H4 (cell line): ENCODE data around the gene GAS6. TPM values are rescaled to one million over a fixed set of nuclear protein-coding genes. Genes with fewer than 3 reads are reported as not detected.
"Not testable (repeated sequence)": the region's sequence is repeated elsewhere in the genome, so short reads cannot be mapped to it uniquely, and the experiment has no call there.

Experiments
- DNase-seq: peaks from one replicate; pipeline ENCODE4 v3.0.0-alpha.2; 2015; ENCODE audit warnings: low spot score
- total RNA-seq: library from RNA; depleted of rRNA; stranded (reverse); fragments of >200 nt; shearing (Covaris generic); gene quantifications from 2 replicates; pipeline ENCODE4 v1.2.3, GENCODE V29; 2014; rRNA removed

Gene GAS6
- 5.9 and 6.4 TPM in 2 replicates for total RNA-seq

DNA sequence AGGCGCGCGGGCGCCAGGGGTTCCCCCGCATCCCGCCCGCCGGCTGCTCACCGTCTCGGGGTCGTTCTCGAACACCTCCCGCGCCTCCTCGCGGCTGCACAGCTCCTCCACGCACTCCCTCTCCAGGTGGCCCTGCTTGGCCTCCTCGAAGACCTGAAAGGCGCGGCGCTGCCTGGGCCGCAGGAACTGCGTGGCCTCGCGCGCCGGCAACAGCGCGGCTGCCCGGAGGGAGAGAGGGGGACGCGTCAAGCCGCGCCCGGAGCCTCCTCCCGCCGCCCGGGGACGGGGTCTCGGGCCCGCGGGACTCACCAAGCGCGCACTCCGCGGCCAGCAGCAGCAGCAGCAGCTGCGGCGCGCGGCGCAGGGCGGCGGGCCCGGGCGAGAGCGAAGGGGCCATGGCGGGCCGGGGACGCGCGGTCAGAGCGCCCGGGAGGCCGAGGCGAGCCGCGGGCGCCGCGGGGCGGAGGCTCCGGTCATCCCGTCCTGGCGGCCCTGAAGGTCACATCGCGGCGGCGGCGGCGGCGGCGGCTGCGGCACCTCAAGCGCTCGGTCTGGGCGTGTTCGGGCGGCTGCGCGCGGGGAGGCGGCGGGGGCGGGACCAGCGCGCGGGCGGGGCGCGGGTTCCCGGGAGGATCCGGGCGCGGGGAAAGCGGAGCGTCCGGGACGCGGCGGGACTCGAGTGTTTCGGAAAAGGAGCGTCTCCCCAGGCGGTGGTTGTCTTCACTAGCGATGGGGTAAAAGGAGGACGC lies at the start of gene GAS6:
Gene GAS6, minus strand, starts transcription at position 553 of the 749 bp plus-strand sequence. Its CDS starts 156 bp downstream, at position 397.
- no peak for DNase-seq

- DNase-seq, result not testable (repeated sequence)
These were observed 49.5 kb upstream of the GAS6 start for GRCh38 chr13:113913408-113913807.

DNA sequence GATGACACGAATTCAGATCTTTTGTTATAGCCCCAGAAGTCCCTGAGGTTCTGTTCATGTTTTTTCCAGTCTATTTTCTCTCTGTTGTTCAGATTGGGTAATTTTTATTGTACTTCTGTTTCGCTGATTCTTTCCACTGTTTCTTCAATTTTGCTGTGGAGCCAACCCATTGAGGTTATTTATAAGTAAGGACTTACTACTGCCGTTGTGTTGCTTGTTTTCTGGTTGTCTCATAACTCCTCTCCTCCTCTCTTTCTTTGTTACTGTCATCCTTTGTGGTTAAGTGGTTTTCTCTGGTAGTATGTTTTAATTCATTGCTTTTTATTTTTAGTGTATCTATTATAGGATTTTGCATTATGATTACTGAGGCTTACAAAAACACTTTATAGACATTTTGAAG lies 48.7 kb upstream of the GAS6 start:
- DNase-seq, result no peak

- peak; percentile 17 for DNase-seq
These were observed 44.0 kb upstream of the GAS6 start for GRCh38 chr13:113907635-113908617.

GRCh38 chr13:113906571-113906970 lies 42.7 kb upstream of the GAS6 start:
- peak; percentile 17 for DNase-seq

DNA sequence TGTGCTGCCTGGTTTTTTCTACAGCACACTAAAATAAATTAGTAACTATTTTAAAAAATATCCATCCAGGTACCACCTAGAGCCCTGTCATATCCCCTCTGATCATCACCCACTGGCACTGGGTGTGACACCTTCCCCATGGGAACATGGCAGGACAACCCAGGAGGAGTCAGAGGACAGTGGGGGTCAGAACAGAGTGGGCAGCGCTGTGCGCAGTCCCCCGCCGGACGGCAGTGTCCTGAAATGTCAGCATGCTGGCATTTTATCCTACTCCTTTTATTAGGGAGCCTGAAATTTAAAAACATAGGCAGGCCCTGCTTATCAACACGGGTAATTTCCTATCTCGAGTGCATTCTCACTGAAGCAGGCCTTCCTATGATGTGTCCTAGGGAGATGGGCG lies 42.1 kb upstream of the GAS6 start:
- no peak for DNase-seq

- no peak for DNase-seq
These were observed 41.1 kb upstream of the GAS6 start for GRCh38 chr13:113905018-113905417.

GRCh38 chr13:113904411-113904810 lies 40.5 kb upstream of the GAS6 start:
- no peak for DNase-seq

DNA sequence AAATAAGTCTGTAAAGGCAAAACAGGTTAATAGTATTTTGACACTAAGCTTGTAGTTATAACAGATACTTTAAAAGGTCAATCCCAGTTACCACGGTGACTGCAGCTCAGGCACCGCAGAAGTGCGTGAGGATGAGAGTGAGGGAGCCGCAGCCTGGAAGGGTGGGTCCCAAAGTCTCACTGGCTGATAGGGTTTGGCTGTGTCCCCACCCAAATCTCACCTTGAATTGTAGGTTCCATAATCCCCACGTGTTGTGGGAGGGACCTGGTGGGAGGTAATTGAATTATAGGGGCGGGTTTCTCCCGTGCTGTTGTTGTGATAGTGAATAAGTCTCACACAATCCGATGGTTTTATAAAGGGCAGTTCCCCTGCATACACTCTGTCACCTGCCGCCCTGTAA lies 40.0 kb upstream of the GAS6 start:
- DNase-seq, result no peak

DNA sequence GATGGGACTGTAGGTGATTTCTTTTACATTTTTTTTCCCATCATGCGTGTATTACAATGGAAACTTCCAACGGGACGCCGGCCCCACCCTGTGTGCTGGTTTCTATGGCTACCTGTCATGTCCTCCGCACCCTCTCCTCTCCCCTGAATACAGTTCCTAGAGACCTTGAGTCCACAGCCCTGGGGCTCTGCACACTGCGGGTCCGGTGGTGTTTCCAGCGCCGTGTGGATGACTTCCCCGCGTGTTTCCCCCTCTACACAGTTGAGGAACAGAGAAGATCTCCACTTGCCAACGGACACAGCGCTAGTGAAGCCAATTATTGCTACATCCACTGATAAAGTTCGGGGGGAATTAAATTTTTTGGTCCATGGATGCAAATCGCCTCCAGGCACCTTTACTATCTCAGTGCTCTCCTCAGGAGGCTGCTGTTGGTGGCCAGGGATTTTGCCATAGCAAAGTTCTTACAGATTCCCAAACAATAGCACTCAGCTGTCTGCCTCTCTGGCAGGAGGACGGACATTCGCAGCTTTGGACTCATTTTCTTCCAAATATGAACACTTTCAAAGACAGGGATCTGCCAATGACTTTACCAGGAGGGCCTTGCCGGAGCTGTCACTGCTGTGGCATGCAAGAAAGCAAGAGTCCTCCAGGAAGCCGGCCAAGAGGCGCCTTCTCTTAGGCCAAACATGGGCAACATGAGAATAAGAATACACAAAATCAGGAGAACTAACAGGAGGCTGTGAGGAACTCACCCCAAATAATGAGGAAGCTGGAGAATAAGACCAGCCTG lies 39.3 kb upstream of the GAS6 start:
- DNase-seq, result no peak

GRCh38 chr13:113902481-113902880 lies 38.6 kb upstream of the GAS6 start:
- DNase-seq, result no peak

GRCh38 chr13:113901642-113902041 lies 37.8 kb upstream of the GAS6 start:
- no peak for DNase-seq

DNA sequence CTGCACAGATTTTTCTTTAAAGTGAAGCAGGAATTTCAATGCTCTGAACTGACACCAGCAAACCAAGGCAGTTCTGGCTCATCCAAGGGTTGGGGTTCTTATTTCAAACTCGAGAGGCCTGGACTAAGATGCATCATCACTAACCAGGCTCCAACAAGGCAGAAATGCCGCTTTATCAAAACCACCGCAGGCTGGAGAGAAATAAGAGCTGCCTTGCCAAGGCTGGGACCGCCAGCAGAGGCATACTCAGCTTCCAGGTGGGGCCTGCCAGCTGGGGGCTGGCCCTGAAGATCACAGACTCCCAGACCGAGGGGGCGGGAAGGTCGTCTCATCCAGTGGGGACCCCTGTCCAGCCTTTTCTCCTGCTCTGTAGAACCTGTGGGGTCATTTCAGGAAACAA lies 37.4 kb upstream of the GAS6 start:
- DNase-seq, result no peak

DNA sequence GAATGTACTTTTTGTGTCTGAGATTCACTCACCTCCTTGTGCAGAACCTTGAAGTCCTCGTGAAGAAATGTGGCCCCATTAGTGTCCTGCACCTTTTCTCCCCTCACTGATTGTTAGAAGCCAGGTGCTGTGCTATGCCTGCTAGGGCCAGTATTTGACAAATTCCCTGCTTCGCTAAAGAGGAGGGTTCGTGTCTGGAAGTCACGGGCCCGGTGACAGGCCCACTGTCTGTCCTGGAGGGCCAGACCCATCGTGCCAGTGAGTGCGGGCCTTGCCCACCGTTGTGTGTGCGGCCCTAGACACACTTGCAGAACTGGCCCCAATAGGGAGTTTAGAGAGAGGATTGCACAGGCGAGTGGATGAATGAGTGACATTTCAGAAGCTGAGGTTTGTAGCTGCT lies 36.8 kb upstream of the GAS6 start:
- no peak for DNase-seq

DNA sequence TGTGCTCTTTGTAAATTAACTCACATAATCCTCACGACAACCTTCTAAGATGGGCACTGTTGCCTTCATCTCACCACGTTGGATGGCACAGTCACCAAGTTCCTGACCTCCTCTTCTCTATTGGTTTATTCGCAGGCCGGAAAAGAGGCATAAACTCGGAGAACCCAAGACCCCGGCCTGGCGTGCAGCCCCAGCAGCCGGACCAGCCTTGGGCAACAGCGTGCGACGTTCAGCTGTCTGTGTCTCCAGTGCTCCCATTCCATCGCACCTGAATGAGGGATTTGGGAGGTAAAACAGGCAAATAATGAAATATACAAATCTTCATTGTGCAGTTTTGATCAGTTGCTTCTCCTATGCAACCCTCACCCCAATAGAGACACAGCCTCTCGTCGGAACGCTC lies 34.5 kb upstream of the GAS6 start:
- DNase-seq, result no peak

DNA sequence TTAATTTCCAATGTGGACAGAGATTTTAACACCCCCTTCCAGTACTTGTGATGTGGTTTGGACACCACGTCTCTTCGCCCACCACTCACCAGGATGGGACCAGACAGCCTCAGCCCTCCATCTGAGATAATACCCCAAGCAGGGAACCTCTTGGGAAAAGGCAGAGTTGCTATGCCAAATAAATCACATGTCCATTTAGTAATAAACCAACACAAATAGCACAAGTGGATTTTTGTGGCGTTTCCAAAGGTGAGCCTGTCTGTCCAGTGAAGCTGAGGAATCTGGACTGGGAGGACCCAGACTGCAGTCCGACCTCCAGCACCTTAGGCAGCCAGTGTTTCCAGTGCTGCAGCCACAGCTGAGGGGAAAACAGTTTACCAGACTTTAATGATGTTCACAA lies 34.1 kb upstream of the GAS6 start:
- no peak for DNase-seq

GRCh38 chr13:113897161-113897560 lies 33.3 kb upstream of the GAS6 start:
- peak; percentile 82 for DNase-seq

DNA sequence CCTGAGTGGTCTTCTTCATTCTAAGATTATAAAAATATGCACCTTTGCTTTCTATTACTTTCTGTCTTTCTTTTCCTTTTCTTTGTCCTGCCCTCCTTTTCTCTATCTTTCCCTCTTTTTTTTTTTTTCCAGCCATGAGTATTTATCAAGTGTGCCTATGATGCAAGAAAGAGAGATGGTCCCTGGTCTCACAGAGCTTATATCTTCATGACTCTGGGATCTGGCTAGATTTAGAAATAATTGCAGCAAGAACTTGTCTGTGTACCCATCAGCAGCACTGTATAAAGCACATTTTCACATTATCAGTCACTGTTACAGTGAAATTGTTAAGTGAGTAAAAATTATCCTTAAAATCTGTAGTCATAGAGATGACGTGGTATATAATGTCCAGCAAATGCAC lies 31.6 kb upstream of the GAS6 start:
- no peak for DNase-seq

- DNase-seq, result no peak
These were observed 27.1 kb upstream of the GAS6 start for GRCh38 chr13:113890774-113891480.

DNA sequence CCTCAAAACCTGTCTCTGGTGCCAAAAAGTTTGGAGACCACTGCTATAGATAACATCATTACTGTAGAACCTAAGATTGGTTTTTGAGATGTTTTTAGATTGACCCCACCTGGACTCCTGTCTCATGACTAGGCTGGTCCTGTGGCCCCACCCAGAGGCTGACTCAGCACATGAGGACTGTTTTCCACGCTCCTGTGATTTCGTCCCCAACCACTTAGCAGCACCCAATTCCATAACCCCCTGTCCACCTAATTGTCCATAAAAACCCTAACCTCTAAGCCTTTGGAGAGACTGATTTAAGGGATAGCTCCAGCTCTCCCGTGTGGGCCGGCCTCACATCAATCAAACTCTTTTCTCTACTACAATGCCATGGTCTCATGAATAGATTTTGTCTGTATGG lies 25.6 kb upstream of the GAS6 start:
- DNase-seq, result no peak

- no peak for DNase-seq
These were observed 24.9 kb upstream of the GAS6 start for GRCh38 chr13:113888701-113889330.
